ENCODE measurements around the gene LTN1.
"Not testable (repeated sequence)": the region's sequence is repeated elsewhere in the genome, so short reads cannot be mapped to it uniquely, and the experiment has no call there.

LTN1 gene, protein sequence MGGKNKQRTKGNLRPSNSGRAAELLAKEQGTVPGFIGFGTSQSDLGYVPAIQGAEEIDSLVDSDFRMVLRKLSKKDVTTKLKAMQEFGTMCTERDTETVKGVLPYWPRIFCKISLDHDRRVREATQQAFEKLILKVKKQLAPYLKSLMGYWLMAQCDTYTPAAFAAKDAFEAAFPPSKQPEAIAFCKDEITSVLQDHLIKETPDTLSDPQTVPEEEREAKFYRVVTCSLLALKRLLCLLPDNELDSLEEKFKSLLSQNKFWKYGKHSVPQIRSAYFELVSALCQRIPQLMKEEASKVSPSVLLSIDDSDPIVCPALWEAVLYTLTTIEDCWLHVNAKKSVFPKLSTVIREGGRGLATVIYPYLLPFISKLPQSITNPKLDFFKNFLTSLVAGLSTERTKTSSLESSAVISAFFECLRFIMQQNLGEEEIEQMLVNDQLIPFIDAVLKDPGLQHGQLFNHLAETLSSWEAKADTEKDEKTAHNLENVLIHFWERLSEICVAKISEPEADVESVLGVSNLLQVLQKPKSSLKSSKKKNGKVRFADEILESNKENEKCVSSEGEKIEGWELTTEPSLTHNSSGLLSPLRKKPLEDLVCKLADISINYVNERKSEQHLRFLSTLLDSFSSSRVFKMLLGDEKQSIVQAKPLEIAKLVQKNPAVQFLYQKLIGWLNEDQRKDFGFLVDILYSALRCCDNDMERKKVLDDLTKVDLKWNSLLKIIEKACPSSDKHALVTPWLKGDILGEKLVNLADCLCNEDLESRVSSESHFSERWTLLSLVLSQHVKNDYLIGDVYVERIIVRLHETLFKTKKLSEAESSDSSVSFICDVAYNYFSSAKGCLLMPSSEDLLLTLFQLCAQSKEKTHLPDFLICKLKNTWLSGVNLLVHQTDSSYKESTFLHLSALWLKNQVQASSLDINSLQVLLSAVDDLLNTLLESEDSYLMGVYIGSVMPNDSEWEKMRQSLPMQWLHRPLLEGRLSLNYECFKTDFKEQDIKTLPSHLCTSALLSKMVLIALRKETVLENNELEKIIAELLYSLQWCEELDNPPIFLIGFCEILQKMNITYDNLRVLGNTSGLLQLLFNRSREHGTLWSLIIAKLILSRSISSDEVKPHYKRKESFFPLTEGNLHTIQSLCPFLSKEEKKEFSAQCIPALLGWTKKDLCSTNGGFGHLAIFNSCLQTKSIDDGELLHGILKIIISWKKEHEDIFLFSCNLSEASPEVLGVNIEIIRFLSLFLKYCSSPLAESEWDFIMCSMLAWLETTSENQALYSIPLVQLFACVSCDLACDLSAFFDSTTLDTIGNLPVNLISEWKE (N-terminal part only)

GRCh38 chr21:28992526-28993292 lies at the start of gene LTN1:
TSS of gene LTN1 (minus strand) at chr21:28992877. CDS start at chr21:28992805, 72 bp downstream.
- peak; percentile 98 to 99 for DNase-seq

DNA sequence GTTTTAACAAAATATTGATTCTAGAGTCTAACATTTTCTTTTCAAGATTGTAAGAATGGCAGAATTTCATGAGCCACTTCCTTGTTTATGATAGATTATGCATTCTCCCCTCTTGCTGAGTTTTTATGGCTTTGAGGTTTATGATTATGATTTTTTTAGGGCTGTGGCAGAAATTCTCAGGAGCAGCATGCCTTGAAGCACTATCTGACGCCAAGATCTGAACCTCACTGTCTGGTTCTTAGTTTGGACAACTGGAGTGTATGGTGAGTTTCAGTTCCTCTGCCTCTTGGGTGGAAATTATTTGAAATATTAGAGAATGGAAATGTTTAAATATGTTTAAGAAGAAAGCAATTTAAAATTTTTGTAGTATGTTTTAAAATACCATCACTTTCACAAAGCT lies 42.0 kb upstream of the LTN1 start:
- DNase-seq: no peak

DNA sequence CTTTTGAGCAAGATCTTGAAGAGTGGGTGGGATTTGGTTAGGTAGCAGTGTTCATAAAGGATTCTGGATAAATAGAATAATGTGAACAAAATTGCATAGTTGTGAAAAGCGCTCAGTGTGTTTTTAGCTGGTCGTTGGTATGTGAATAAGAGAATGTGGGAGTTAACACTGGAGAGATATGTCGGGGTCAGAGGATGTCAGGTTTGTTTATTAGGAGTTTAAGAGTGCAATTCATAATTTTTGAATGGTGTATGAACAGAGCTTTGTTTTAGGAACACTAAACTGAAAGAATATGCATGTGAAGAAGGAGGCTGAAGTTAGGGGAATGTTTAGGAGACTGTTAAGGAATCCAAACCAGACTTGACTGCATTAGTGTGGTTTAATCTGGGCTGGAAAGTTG lies 41.2 kb upstream of the LTN1 start:
- no peak for DNase-seq

- DNase-seq: no peak
Measured at GRCh38 chr21:29033301-29033700, 40.6 kb upstream of the LTN1 start.

DNA sequence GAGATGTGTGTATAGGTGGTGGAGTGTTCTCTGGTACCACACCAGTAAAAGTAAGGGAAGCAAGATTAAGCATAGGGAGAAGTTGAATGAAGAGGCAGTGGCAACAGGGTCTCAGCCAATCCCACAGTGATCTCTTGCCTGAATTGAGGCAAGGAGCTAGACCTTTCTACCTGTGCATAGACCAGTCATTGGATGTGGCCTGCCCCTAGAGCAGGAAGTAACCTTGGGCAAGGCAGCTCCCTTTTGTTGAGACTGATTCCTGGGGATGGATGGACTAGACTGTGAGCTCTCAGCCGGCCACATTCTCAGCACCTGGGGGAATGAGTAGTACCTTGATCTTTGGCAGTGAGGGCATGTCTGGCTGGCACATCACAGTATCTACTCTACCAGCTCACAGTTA lies 38.2 kb upstream of the LTN1 start:
- no peak for DNase-seq

- DNase-seq: no peak
Measured at GRCh38 chr21:29029524-29029923, 36.8 kb upstream of the LTN1 start.

GRCh38 chr21:29025328-29025713 lies 32.6 kb upstream of the LTN1 start:
- DNase-seq: no peak

DNA sequence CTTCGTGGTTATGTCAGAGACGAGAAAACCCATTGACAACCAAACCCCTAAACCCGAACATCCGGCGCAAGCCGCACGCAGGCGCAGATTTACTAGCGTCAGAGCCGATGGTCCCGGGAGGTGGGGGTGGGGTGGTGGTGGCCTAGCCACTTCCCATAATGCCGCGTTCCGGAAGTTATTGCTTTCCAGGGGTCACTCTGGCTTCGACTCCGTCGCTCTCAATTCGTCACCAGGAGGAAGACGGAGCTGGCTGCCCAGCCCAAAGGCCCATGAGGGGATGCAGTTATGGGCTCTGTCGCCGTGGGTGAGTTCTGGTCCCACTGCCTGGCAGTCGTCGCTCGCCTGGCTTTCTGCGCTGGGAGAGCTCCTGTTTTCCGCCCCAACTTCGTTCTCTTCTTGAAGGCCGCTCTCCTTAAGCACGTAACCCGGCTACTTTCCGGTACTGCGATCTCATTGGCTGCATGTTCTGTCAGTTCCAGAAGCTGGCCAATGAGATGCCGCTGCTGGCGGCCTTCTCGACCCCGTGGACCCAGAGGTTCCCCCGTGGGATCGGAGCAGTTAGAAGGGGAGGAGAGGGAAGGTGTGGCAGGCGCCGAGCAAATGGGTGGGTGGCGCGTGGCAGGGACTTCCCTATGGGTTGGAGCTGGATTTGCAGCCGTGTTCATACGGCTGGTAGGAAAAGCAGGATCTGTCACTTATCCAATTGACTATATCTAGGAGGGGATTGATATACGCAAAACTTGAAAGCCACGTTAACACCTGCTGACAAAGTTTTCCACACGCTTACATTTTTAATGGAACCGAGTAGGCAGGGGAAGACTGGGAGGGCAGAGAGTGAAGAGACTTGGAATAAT lies 32.0 kb upstream of the LTN1 start, which contains the start of gene USP16:
USP16 (plus strand) TSS at position 195 of the 854 bp plus-strand sequence. CDS start 3,246 bp downstream, outside the sequence.
- peak; percentile 92 to 93 for DNase-seq

DNA sequence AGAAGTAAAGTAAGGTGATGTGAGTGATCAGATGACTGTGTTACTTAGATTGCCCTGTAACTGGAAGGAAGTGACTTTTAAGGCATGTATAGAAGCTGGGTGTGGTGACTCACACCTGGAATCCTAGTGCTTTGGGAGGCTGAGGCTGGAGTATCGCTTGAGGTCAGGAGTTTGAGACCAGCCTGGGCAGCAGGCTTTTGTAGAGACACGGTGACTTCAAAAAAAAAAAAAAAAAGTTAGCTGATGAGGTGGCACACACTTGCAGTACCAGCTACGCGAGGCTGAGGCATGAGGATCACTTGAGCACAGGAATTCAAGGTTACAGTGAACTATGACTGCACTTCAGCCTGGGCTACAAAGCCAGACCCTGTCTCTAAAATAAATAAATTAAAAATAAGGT lies 29.5 kb upstream of the LTN1 start:
- no peak for DNase-seq

DNA sequence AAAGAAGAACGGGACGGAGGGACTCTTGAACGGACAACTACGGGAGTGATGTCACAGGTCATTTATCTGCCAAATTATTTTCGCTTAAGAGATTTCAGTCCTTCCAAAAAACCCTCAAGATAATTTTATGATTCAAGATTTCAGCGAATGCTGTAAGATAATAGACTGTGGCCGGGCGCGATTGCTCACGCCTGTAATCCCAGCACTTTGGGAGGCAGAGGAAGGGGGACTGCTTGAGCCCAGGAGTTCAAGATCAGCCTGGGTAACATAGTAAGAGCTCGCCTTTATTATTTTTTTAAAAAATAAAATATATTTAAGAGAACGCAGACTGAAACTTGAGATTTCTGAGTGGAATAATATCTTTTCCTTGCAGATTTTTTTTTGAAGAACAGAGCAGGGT lies 25.9 kb upstream of the LTN1 start:
- no peak for DNase-seq

- DNase-seq: no peak
Measured at GRCh38 chr21:29017639-29018237, 25.1 kb upstream of the LTN1 start.

- DNase-seq: not testable (repeated sequence)
Measured at GRCh38 chr21:29011236-29011635, 18.6 kb upstream of the LTN1 start.

- DNase-seq: no peak
Measured at GRCh38 chr21:29008367-29008766, 15.7 kb upstream of the LTN1 start.

- no peak for DNase-seq
Measured at GRCh38 chr21:29007810-29008209, 15.1 kb upstream of the LTN1 start.

- DNase-seq: no peak
Measured at GRCh38 chr21:29007135-29007534, 14.5 kb upstream of the LTN1 start.

DNA sequence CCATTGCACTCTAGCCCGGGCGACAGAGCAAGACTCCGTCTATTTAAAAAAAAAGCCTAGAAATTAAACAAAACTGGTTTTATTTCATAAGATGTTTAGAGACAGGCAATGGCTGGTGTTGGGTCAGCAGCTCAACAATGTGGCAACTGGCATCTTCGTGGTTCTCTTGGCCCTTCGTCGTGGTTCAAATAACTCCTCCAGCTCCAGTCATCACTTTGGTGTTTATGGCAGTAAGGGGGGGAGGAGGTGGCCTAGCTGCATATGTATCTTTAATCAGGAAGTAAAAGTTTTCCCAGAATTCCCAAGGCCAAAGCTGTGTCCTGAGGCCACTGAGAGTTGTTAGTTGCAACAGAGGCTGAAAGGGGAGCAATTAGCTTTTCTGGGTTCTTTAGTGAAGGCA lies 13.0 kb upstream of the LTN1 start:
- no peak for DNase-seq

- peak; percentile 93 to 95 for DNase-seq
Measured at GRCh38 chr21:29002442-29003144, 9.9 kb upstream of the LTN1 start.

GRCh38 chr21:28993293-28993629 lies 584 bp upstream of the LTN1 start:
- DNase-seq: no peak

DNA sequence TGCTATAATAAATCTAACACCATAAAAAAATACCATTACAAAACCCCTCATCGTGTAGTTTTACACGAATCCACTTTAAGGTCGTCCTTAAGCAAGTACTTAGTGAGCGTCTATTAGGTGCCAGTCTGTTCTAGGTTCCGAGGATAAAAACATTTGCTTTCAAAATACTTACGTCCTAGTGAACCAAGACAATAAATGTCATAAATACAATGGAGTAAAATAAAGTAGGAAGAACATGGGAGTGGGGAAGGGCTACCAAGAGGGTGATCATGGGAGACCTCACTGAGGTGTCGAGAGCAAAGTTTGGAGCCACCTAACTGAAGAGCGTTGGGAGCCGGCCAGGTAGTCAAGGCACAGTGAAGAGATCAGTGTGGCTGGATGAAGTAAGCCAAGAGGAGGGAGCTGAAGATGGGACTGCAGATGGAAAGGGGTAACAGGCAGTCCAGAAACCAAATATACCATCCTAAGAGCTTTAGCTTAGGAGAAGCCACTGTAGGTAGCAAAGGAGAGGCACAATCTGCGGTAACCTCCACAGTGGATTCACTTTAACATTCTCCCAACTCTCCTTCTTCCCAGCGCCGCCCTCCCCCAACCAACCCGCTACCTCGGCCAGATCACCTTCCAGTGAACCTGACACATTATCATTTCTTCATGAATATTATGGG lies 684 bp downstream of the LTN1 start:
- no peak for DNase-seq

GRCh38 chr21:28988146-28988545 lies 4.5 kb downstream of the LTN1 start:
- peak in 1 of 2 donors; percentile 30 for DNase-seq

All from stimulated activated CD4-positive, alpha-beta T cell treated with anti-CD3 and anti-CD28 coated beads, Interleukin-2, amount 100 ng/mL, for 24 hours (primary cell).